ENCODE data around the gene PANK2.
"Not testable (repeated sequence)": the region's sequence is repeated elsewhere in the genome, so short reads cannot be mapped to it uniquely, and the experiment has no call there.

PANK2 gene

GRCh38 chr20:3901706-3902440, 12.7 kb downstream of the PANK2 start:
- no peak for DNase-seq

- DNase-seq, result no peak
These were observed 13.3 kb downstream of the PANK2 start for GRCh38 chr20:3902446-3902845.

GRCh38 chr20:3904224-3904623, 15.0 kb downstream of the PANK2 start:
- DNase-seq, result no peak

- DNase-seq, result no peak
These were observed 15.7 kb downstream of the PANK2 start for GRCh38 chr20:3904857-3905256.

GRCh38 chr20:3906744-3907721, 17.8 kb downstream of the PANK2 start:
- DNase-seq, result not testable (repeated sequence)

GRCh38 chr20:3908667-3909066, 19.5 kb downstream of the PANK2 start:
- no peak for DNase-seq

GRCh38 chr20:3909952-3910366, 20.8 kb downstream of the PANK2 start:
- DNase-seq, result no peak

GRCh38 chr20:3910853-3911252, 21.7 kb downstream of the PANK2 start:
- DNase-seq, result no peak

GRCh38 chr20:3911956-3912355, 22.8 kb downstream of the PANK2 start:
- peak; percentile 49 for DNase-seq

- DNase-seq, result no peak
These were observed 25.3 kb downstream of the PANK2 start for GRCh38 chr20:3914446-3914845.

GRCh38 chr20:3915691-3916090, 26.5 kb downstream of the PANK2 start:
- DNase-seq, result no peak

- no peak for DNase-seq
These were observed 27.2 kb downstream of the PANK2 start for GRCh38 chr20:3916364-3916763.

GRCh38 chr20:3919352-3919751, 30.2 kb downstream of the PANK2 start:
- DNase-seq, result no peak

GRCh38 chr20:3922223-3922982, 33.2 kb downstream of the PANK2 start:
- no peak for DNase-seq

GRCh38 chr20:3922983-3923339, 33.8 kb downstream of the PANK2 start:
- DNase-seq, result no peak

- no peak for DNase-seq
These were observed 34.6 kb downstream of the PANK2 start for GRCh38 chr20:3923818-3924217.

- no peak for DNase-seq
These were observed 35.3 kb downstream of the PANK2 start for GRCh38 chr20:3924304-3925112.

- DNase-seq, result no peak
These were observed 36.0 kb downstream of the PANK2 start for GRCh38 chr20:3925113-3925695.

- DNase-seq, result no peak
These were observed 36.9 kb downstream of the PANK2 start for GRCh38 chr20:3925899-3926638.

GRCh38 chr20:3927486-3928291, 38.5 kb downstream of the PANK2 start:
- peak; percentile 36 for DNase-seq

All from NCI-H748 treated with DMSO at 0.1 percent for 48 hours (cell line).